GM23338 (cell line): ENCODE results near the gene SPECC1.

Experiments
- CREB1 ChIP-seq: fragments of 250-450 bp; sonication (Bioruptor Pico); IDR thresholded peaks from 2 replicates; pipeline ENCODE4 v1.5.0; 2020; ENCODE audit warnings: low read depth, mild to moderate bottlenecking, moderate library complexity
- EZH2phosphoT487 ChIP-seq: fragments of 200-600 bp; sonication (generic); IDR thresholded peaks from one replicate; pipeline ENCODE4 v1.8.1; 2018; ENCODE audit warnings: antibody characterized with exemption; ENCODE audit not compliant: unreplicated experiment
- POLR2AphosphoS5 ChIP-seq: IDR thresholded peaks from 2 replicates; pipeline ENCODE4 v1.6.1; 2016; ENCODE audit warnings: antibody characterized with exemption, low read depth
- ZNF331 ChIP-seq: fragments of 250-450 bp; sonication (Bioruptor Pico); IDR thresholded peaks from 2 replicates; pipeline ENCODE4 v1.5.0; 2020; ENCODE audit warnings: low read depth, mild to moderate bottlenecking, moderate library complexity
- TF ChIP-seq, protein P1 (sequence below), 2 experiments: fragments of 200-600 bp in 1 of 2; sonication (generic) in 1 of 2; conservative IDR thresholded peaks; 2 replicates each; pipeline versions ENCODE4 v1.5.1 to v1.6.1; 2016 to 2017; ENCODE audit warnings: antibody characterized with exemption in 2 of 2, low read depth in 2 of 2, mild to moderate bottlenecking in 2 of 2, moderate library complexity in 1 of 2
- TF ChIP-seq, protein P2 (sequence below): IDR thresholded peaks from 2 replicates; pipeline ENCODE4 v1.6.1; 2016; ENCODE audit warnings: antibody characterized with exemption
- TF ChIP-seq, protein P3 (sequence below): IDR thresholded peaks from one replicate; pipeline ENCODE4 v1.6.1; 2018; ENCODE audit warnings: antibody characterized with exemption; ENCODE audit not compliant: unreplicated experiment

DNA sequence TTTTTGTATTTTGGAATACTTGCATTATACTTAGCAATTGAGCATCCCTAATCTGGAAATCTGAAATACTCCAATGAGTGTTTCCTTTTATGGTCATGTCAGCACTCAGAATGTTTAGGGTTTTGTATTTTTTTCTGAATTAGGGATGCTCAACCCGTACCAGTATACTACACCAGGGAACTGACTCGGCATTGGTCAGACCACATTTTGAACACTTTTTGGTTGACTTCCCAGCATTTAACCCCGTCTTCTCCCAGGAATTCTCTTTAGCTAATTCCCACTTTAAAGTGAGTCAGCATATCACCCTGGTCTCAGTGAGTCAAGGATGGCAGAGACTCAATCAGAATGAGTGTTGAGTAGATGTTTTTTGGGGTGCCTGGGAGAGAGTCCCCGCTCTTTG, 177.9 kb downstream of the SPECC1 start:
- TF ChIP-seq, protein P1, sequence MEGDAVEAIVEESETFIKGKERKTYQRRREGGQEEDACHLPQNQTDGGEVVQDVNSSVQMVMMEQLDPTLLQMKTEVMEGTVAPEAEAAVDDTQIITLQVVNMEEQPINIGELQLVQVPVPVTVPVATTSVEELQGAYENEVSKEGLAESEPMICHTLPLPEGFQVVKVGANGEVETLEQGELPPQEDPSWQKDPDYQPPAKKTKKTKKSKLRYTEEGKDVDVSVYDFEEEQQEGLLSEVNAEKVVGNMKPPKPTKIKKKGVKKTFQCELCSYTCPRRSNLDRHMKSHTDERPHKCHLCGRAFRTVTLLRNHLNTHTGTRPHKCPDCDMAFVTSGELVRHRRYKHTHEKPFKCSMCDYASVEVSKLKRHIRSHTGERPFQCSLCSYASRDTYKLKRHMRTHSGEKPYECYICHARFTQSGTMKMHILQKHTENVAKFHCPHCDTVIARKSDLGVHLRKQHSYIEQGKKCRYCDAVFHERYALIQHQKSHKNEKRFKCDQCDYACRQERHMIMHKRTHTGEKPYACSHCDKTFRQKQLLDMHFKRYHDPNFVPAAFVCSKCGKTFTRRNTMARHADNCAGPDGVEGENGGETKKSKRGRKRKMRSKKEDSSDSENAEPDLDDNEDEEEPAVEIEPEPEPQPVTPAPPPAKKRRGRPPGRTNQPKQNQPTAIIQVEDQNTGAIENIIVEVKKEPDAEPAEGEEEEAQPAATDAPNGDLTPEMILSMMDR (conservative IDR thresholded peaks at IDR 0.05; ENCODE audit: low read depth in 2 of 2): no peak
- TF ChIP-seq, protein P2, sequence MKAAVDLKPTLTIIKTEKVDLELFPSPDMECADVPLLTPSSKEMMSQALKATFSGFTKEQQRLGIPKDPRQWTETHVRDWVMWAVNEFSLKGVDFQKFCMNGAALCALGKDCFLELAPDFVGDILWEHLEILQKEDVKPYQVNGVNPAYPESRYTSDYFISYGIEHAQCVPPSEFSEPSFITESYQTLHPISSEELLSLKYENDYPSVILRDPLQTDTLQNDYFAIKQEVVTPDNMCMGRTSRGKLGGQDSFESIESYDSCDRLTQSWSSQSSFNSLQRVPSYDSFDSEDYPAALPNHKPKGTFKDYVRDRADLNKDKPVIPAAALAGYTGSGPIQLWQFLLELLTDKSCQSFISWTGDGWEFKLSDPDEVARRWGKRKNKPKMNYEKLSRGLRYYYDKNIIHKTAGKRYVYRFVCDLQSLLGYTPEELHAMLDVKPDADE: no peak
- TF ChIP-seq, protein P3, sequence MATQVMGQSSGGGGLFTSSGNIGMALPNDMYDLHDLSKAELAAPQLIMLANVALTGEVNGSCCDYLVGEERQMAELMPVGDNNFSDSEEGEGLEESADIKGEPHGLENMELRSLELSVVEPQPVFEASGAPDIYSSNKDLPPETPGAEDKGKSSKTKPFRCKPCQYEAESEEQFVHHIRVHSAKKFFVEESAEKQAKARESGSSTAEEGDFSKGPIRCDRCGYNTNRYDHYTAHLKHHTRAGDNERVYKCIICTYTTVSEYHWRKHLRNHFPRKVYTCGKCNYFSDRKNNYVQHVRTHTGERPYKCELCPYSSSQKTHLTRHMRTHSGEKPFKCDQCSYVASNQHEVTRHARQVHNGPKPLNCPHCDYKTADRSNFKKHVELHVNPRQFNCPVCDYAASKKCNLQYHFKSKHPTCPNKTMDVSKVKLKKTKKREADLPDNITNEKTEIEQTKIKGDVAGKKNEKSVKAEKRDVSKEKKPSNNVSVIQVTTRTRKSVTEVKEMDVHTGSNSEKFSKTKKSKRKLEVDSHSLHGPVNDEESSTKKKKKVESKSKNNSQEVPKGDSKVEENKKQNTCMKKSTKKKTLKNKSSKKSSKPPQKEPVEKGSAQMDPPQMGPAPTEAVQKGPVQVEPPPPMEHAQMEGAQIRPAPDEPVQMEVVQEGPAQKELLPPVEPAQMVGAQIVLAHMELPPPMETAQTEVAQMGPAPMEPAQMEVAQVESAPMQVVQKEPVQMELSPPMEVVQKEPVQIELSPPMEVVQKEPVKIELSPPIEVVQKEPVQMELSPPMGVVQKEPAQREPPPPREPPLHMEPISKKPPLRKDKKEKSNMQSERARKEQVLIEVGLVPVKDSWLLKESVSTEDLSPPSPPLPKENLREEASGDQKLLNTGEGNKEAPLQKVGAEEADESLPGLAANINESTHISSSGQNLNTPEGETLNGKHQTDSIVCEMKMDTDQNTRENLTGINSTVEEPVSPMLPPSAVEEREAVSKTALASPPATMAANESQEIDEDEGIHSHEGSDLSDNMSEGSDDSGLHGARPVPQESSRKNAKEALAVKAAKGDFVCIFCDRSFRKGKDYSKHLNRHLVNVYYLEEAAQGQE: no peak
- TF ChIP-seq POLR2AphosphoS5 (no peak), CREB1 (CRISPR knock-in tag) (no peak), ZNF331 (CRISPR knock-in tag) (no peak), EZH2phosphoT487 (no peak)
